Measurements from ENCODE around the gene RMI2.

RMI2 gene

GRCh38 chr16:11353158-11353557 is 7.9 kb downstream of the RMI2 start:
- no peak for TF ChIP-seq CTCF (IDR thresholded peaks at IDR 0.05; ENCODE audit: borderline replicate concordance, insufficient read depth, low read depth, low read length)
- H3K4me3 ChIP-seq (ENCODE audit: low read depth, low read length), result no peak overlapping the region

- no peak for TF ChIP-seq CTCF (IDR thresholded peaks at IDR 0.05; ENCODE audit: borderline replicate concordance, insufficient read depth, low read depth, low read length)
- no peak overlapping the region for H3K4me3 ChIP-seq (ENCODE audit: low read depth, low read length)
These were observed 9.1 kb downstream of the RMI2 start for GRCh38 chr16:11354407-11354732.

- no peak for TF ChIP-seq CTCF (IDR thresholded peaks at IDR 0.05; ENCODE audit: borderline replicate concordance, insufficient read depth, low read depth, low read length)
- H3K4me3 ChIP-seq (ENCODE audit: low read depth, low read length), result peak overlapping the region; percentile 3
These were observed 9.7 kb downstream of the RMI2 start for GRCh38 chr16:11354733-11355574.

GRCh38 chr16:11355862-11356261 is 10.6 kb downstream of the RMI2 start:
- H3K4me3 ChIP-seq (ENCODE audit: low read depth, low read length), result no peak overlapping the region
- TF ChIP-seq CTCF (IDR thresholded peaks at IDR 0.05; ENCODE audit: borderline replicate concordance, insufficient read depth, low read depth, low read length), result no peak

- H3K4me3 ChIP-seq (ENCODE audit: low read depth, low read length), result no peak overlapping the region
- TF ChIP-seq CTCF (IDR thresholded peaks at IDR 0.05; ENCODE audit: borderline replicate concordance, insufficient read depth, low read depth, low read length), result peak; percentile 69
These were observed 11.5 kb downstream of the RMI2 start for GRCh38 chr16:11356573-11357331.

- no peak for TF ChIP-seq CTCF (IDR thresholded peaks at IDR 0.05; ENCODE audit: borderline replicate concordance, insufficient read depth, low read depth, low read length)
- no peak overlapping the region for H3K4me3 ChIP-seq (ENCODE audit: low read depth, low read length)
These were observed 13.3 kb downstream of the RMI2 start for GRCh38 chr16:11358531-11358930.

GRCh38 chr16:11359370-11359769 is 14.1 kb downstream of the RMI2 start:
- no peak for TF ChIP-seq CTCF (IDR thresholded peaks at IDR 0.05; ENCODE audit: borderline replicate concordance, insufficient read depth, low read depth, low read length)
- no peak overlapping the region for H3K4me3 ChIP-seq (ENCODE audit: low read depth, low read length)

Data from GM12875 (cell line).